GM06990 (cell line): Measurements from ENCODE around the gene OGA.

Source experiments
- DNase-seq: peaks from one replicate; pipeline ENCODE4 v3.0.0-alpha.2; 2011; ENCODE audit not compliant: insufficient read length; ENCODE audit errors: extremely low read depth
- H3K27me3 ChIP-seq: replicated peaks from 2 replicates; pipeline ENCODE4 v1.6.0; 2011; ENCODE audit warnings: low read length; ENCODE audit not compliant: control insufficient read depth, insufficient read depth
- H3K36me3 ChIP-seq: 2 replicates; pipeline ENCODE4 v1.5.1; 2011; ENCODE audit warnings: low read length; ENCODE audit not compliant: control insufficient read depth, insufficient read depth
- H3K4me3 ChIP-seq: replicated peaks from 2 replicates; pipeline ENCODE4 v1.5.1; 2011; ENCODE audit warnings: low read depth, mild to moderate bottlenecking, control low read depth, low read length
- CTCF ChIP-seq: IDR thresholded peaks from 2 replicates; pipeline ENCODE4 v1.5.1; 2011; ENCODE audit warnings: low read length, control low read depth, mild to moderate bottlenecking, inconsistent platforms; ENCODE audit not compliant: insufficient read depth, poor library complexity, severe bottlenecking

Gene OGA

GRCh38 chr10:101843032-101844021 is 25.1 kb upstream of the OGA start, which contains the start of gene KCNIP2:
KCNIP2 (minus strand) TSS chr10:101843800; CDS start chr10:101843568, 232 bp downstream.
- no peaks in the 10 kb centered on the region for H3K27me3 ChIP-seq
- peak; percentile 73 for DNase-seq
- peak within 1 kb of the TSS; percentile 64 for H3K4me3 ChIP-seq
- H3K36me3 ChIP-seq: peaks cover 4% of the 10 kb centered on the region
- TF ChIP-seq CTCF: peak; percentile 72

- no peak for DNase-seq
- no peak for TF ChIP-seq CTCF
- no peak overlapping the region for H3K4me3 ChIP-seq
- peaks cover under 1% of the 10 kb centered on the region for H3K36me3 ChIP-seq
- no peaks in the 10 kb centered on the region for H3K27me3 ChIP-seq
These were observed 23.6 kb upstream of the OGA start for GRCh38 chr10:101841826-101842225.

- peak; percentile 97 for TF ChIP-seq CTCF
- DNase-seq: peak; percentile 87
- Histone ChIP-seq H3K27me3 (no peaks in the 10 kb centered on the region), H3K36me3 (no peaks in the 10 kb centered on the region; the same call in 1 of the 2 replicates), H3K4me3 (peak overlapping the region; percentile 57)
These were observed 22.7 kb upstream of the OGA start for GRCh38 chr10:101840741-101841453.

GRCh38 chr10:101840102-101840684 is 21.9 kb upstream of the OGA start:
- Histone ChIP-seq H3K36me3 (no peaks in the 10 kb centered on the region), H3K4me3 (peak overlapping the region; percentile 57), H3K27me3 (no peaks in the 10 kb centered on the region)
- DNase-seq: no peak
- no peak for TF ChIP-seq CTCF

GRCh38 chr10:101839416-101840063 is 21.3 kb upstream of the OGA start:
- H3K4me3 ChIP-seq: peak overlapping the region; percentile 57

More at GRCh38 chr10:101839416-101840063, 21.3 kb upstream of the OGA start:
- TF ChIP-seq CTCF: no peak
- Histone ChIP-seq H3K36me3 (no peaks in the 10 kb centered on the region), H3K27me3 (no peaks in the 10 kb centered on the region)
- peak; percentile 72 for DNase-seq
